ENCODE data around the gene HOXA2. TPM values are rescaled to one million over a fixed set of nuclear protein-coding genes. Genes with fewer than 3 reads are reported as not detected.
A peak's percentile ranks its signal among the peaks of the same experiment; 100 is the strongest.

HOXA2 gene
- polyA plus RNA-seq, 1 donor (not counting 4 experiments of a cell fraction or from before 2014, with no cell fraction given): 0.71 TPM

DNA sequence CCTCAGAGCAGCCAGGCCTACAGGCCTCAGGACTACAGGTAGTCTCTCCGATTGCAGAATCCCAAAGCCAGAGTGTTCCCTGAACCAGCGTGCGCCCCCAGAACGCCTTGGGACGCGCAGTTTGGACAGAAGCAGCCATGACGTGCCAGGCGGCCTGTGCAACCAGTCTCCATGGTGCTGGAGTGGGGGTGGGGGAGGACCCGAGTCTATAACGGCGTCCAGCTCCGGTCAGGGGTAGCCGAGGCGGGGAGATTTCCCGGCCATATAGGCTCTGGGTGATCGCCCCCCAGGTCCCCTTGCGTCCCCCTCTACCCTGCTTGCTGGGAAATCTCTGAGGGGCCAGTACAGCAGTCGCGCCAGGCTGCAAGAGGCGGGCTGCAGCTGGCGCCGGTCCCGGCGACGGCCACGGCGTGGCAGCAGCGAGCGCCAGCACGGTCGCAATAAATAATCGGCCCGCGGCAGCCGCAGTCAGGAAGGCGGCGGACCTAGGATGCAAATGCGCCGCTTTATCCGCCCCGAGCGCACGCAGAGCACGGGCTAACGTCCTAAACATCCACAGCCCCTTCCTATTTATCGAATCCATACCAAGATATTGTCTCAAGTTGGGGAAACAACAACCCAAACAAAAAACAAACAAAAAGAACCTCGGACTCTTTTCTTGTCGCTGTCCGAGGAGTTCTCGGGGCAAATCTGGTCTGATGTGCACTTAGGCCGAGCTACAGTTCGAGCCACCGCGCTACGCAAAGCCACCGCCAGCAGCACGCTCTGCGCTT is 48.3 kb upstream of the HOXA2 start:
- Histone ChIP-seq H3K9me3 (ENCODE audit: control insufficient read depth, low read depth, low read length) (no peaks in the 10 kb centered on the region), H3K9ac (ENCODE audit: control insufficient read depth, extremely low read depth, insufficient read depth, low read length) (peak overlapping the region; percentile 93), H3K27me3 (ENCODE audit: control insufficient read depth, extremely low read depth, insufficient read depth, low read length) (no peaks in the 10 kb centered on the region), H4K20me1 (ENCODE audit: control insufficient read depth, extremely low read depth, insufficient read depth, low read length) (no peaks in the 10 kb centered on the region), H3K4me3 (ENCODE audit: control insufficient read depth in 2 of 3, extremely low read depth in 1 of 3, insufficient read depth in 2 of 3, low read depth in 1 of 3, low read length in 3 of 3) (peak overlapping the region; percentile 60 to 83 (median 74)), H3K36me3 (ENCODE audit: control insufficient read depth in 2 of 2, extremely low read depth in 1 of 2, insufficient read depth in 2 of 2, low read length in 2 of 2) (no peaks in the 10 kb centered on the region), H3K79me2 (ENCODE audit: control insufficient read depth, insufficient read depth, low read length) (peaks cover 81% of the 10 kb centered on the region), H3K4me1 (ENCODE audit: control insufficient read depth, extremely low read depth, insufficient read depth, low read length) (peaks cover 77% of the 10 kb centered on the region), H3K27ac (ENCODE audit: control insufficient read depth, insufficient read depth, low read length) (peak overlapping the region; percentile 87), H2AFZ (ENCODE audit: control insufficient read depth, low read length) (peak overlapping the region; percentile 82), H3K4me2 (ENCODE audit: control insufficient read depth, extremely low read depth, insufficient read depth, low read depth, low read length) (peak overlapping the region; percentile 98), H3K9me1 (ENCODE audit: control insufficient read depth, extremely low read depth, insufficient read depth, low read length) (no peaks in the 10 kb centered on the region)
- TF ChIP-seq, protein P1, sequence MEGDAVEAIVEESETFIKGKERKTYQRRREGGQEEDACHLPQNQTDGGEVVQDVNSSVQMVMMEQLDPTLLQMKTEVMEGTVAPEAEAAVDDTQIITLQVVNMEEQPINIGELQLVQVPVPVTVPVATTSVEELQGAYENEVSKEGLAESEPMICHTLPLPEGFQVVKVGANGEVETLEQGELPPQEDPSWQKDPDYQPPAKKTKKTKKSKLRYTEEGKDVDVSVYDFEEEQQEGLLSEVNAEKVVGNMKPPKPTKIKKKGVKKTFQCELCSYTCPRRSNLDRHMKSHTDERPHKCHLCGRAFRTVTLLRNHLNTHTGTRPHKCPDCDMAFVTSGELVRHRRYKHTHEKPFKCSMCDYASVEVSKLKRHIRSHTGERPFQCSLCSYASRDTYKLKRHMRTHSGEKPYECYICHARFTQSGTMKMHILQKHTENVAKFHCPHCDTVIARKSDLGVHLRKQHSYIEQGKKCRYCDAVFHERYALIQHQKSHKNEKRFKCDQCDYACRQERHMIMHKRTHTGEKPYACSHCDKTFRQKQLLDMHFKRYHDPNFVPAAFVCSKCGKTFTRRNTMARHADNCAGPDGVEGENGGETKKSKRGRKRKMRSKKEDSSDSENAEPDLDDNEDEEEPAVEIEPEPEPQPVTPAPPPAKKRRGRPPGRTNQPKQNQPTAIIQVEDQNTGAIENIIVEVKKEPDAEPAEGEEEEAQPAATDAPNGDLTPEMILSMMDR (optimal IDR thresholded peaks at IDR 0.05 in 1 of 3, IDR thresholded peaks at IDR 0.05 in 1 of 3, conservative IDR thresholded peaks at IDR 0.05 in 1 of 3; ENCODE audit: extremely low read depth in 1 of 3, insufficient read depth in 2 of 3, low read length in 3 of 3): peak in 2 of 3 experiments; percentile 75 to 92
- TF ChIP-seq EZH2 (IDR thresholded peaks at IDR 0.05; ENCODE audit: low read length): no peak
- FAIRE-seq (no peak), DNase-seq (ENCODE audit: low read depth, low spot score) (no peak)
- dilution Hi-C loops (cut with MboI; ENCODE audit: extremely low pct_ligation_motif_present, low sequenced_read_pairs): no loop called here

DNA sequence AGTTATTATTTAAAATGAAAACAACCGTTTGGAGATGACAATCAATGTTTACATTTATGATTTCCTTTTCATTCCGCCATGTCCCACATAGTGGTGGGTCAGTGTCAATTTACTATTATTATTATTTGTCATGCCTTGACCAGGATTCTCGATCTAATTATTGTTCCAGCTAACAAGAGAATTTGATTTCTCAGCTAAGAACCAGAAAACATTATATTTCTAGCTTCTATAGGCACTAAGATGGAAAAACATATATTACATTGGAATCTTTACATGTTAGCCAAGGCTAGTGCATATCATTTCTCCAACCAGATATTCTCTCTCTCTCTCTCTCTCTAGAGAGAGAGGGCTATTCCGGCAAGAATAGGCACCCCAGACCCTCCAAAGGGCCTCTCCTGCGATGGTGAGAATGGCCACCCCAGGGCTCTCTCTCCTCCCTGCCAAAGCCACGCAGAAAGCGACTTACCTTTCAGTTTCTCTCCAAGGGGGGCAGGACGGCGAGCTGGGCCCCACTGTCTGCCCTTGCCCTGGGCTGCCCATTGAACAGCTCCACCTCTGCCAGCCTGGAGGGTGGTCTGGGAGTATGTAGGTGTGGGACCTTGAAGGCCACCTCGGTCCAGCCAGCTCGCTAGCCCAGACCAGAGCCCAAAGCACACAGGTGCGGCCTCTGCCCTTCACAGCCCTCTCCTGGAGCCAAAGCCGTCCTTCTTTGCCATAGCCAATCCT is 47.5 kb upstream of the HOXA2 start:
- peak overlapping the region; percentile 93 for H3K9ac ChIP-seq (ENCODE audit: control insufficient read depth, extremely low read depth, insufficient read depth, low read length)
- DNase-seq (ENCODE audit: low read depth, low spot score): no peak

More for the DNA sequence above, 47.5 kb upstream of the HOXA2 start:
- Histone ChIP-seq H3K79me2 (ENCODE audit: control insufficient read depth, insufficient read depth, low read length) (peaks cover 82% of the 10 kb centered on the region), H3K27ac (ENCODE audit: control insufficient read depth, insufficient read depth, low read length) (peak overlapping the region; percentile 87), H3K4me2 (ENCODE audit: control insufficient read depth, extremely low read depth, insufficient read depth, low read depth, low read length) (peak overlapping the region; percentile 98), H3K4me1 (ENCODE audit: control insufficient read depth, extremely low read depth, insufficient read depth, low read length) (peaks cover 73% of the 10 kb centered on the region), H3K4me3 (ENCODE audit: control insufficient read depth in 2 of 3, extremely low read depth in 1 of 3, insufficient read depth in 2 of 3, low read depth in 1 of 3, low read length in 3 of 3) (peak overlapping the region; percentile 60 to 83 (median 74)), H3K9me3 (ENCODE audit: control insufficient read depth, low read depth, low read length) (no peaks in the 10 kb centered on the region), H2AFZ (ENCODE audit: control insufficient read depth, low read length) (peak overlapping the region; percentile 81), H3K36me3 (ENCODE audit: control insufficient read depth in 2 of 2, extremely low read depth in 1 of 2, insufficient read depth in 2 of 2, low read length in 2 of 2) (peaks cover 0 to 2% of the 10 kb centered on the region in 2 experiments), H3K9me1 (ENCODE audit: control insufficient read depth, extremely low read depth, insufficient read depth, low read length) (no peaks in the 10 kb centered on the region), H4K20me1 (ENCODE audit: control insufficient read depth, extremely low read depth, insufficient read depth, low read length) (no peaks in the 10 kb centered on the region), H3K27me3 (ENCODE audit: control insufficient read depth, extremely low read depth, insufficient read depth, low read length) (no peaks in the 10 kb centered on the region)
- dilution Hi-C loops (cut with MboI; ENCODE audit: extremely low pct_ligation_motif_present, low sequenced_read_pairs): no loop called here
- FAIRE-seq: no peak
- TF ChIP-seq, protein P1 (optimal IDR thresholded peaks at IDR 0.05 in 1 of 3, IDR thresholded peaks at IDR 0.05 in 1 of 3, conservative IDR thresholded peaks at IDR 0.05 in 1 of 3; ENCODE audit: extremely low read depth in 1 of 3, insufficient read depth in 2 of 3, low read length in 3 of 3): no peak
- no peak for TF ChIP-seq EZH2 (IDR thresholded peaks at IDR 0.05; ENCODE audit: low read length)

Data from keratinocyte (primary cell).